IPS-15b (cell line): ENCODE results near the gene SPATC1L.
A peak's percentile ranks its signal among the peaks of the same experiment; 100 is the strongest.
"Not testable (repeated sequence)": the region's sequence is repeated elsewhere in the genome, so short reads cannot be mapped to it uniquely, and the experiment has no call there.

Source experiments
- H3K27me3 ChIP-seq: one replicate; pipeline ENCODE4 v1.6.1; 2013; ENCODE audit warnings: low read length; ENCODE audit not compliant: control insufficient read depth, insufficient read depth
- H3K36me3 ChIP-seq: one replicate; pipeline ENCODE4 v1.6.1; 2013; ENCODE audit warnings: low read length; ENCODE audit not compliant: control insufficient read depth, insufficient read depth
- H3K4me1 ChIP-seq: one replicate; pipeline ENCODE4 v1.6.1; 2013; ENCODE audit warnings: mild to moderate bottlenecking, low read length; ENCODE audit not compliant: control insufficient read depth, insufficient read depth
- H3K4me3 ChIP-seq: one replicate; pipeline ENCODE4 v1.5.1; 2013; ENCODE audit warnings: low read depth, low read length
- H3K9ac ChIP-seq: one replicate; pipeline ENCODE4 v1.6.1; 2013; ENCODE audit warnings: low read depth, mild to moderate bottlenecking, low read length
- H3K9me3 ChIP-seq: one replicate; pipeline ENCODE4 v1.6.1; 2013; ENCODE audit warnings: mild to moderate bottlenecking, low read length; ENCODE audit not compliant: control insufficient read depth, insufficient read depth

Gene SPATC1L

GRCh38 chr21:46183910-46184624 lies at the start of gene SPATC1L:
TSS of gene SPATC1L (minus strand) at chr21:46184459. CDS start at chr21:46182816, 1,643 bp downstream.
- Histone ChIP-seq H3K9ac (peak within 1 kb of the TSS; percentile 70), H3K4me3 (peak within 1 kb of the TSS; percentile 99)

DNA sequence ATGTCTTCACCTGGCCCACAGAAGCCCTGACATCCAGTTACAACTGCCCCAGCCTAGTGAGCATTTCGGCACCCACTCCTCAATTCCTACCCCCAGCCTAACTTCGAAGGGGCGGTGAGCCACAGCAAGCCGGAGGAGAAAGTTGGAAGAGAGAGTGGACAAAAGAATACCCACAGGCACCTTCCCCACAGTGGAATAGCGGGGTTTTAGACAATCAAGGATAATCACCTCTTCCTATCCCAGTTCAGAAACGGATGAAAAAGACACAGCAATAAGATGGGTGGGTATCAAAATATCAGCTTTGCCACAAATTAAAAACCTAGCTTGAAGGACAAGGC lies 45.6 kb upstream of the SPATC1L start:
- H3K4me1 ChIP-seq: no peaks in the 10 kb centered on the region
- H3K27me3 ChIP-seq: no peaks in the 10 kb centered on the region
- H3K4me3 ChIP-seq: peak overlapping the region; percentile 63
- peak overlapping the region; percentile 79 for H3K9ac ChIP-seq
- no peaks in the 10 kb centered on the region for H3K9me3 ChIP-seq
- H3K36me3 ChIP-seq: peaks cover 17% of the 10 kb centered on the region

More at GRCh38 chr21:46183910-46184624, at the start of gene SPATC1L:
- peaks cover 14% of the 10 kb centered on the region for H3K36me3 ChIP-seq
- H3K27me3 ChIP-seq: no peaks in the 10 kb centered on the region
- peaks cover 3% of the 10 kb centered on the region for H3K4me1 ChIP-seq
- no peaks in the 10 kb centered on the region for H3K9me3 ChIP-seq

DNA sequence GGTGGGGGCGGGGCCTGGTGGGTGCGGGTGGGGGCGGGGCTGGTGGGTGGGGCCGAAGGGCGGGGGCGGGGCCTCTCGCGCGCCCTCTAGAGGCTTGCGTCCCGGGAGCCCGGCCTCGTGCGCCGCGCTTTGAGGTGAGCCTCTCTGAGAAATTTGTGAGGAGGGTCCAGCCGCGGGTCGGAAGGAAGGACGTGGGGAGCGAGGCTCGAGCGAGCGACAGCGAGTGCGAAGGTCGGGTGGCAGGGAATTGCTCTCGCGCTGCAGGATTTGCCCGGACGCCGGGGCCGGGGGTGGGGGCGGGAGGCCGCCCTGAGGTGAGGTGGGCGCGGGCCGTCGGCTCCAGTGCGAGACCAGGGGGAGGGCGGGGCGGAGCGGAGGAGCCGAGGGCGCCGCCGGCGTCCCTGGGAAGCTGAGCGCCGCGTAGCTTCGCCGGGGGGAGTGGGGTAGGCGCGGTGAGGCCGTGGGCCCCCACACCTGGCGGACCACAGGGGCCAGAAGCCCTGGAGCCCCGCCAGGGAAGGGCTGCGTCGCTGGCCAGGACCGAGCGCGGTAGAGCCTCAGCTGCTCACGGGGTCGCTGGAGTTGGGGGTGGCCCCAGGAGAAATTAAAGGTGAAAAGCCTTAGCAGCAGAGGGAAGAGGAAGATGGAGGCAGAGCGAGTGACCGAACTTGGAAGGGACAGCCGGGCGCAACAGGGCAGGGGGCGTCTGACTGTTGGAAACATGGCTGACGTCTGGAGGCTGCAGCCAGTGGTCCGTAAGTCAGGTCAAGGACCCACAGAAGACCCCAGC lies 45.1 kb upstream of the SPATC1L start:
- Histone ChIP-seq H3K4me3 (peak overlapping the region; percentile 63), H3K9ac (peak overlapping the region; percentile 79), H3K36me3 (peaks cover 12% of the 10 kb centered on the region), H3K9me3 (no peaks in the 10 kb centered on the region), H3K27me3 (no peaks in the 10 kb centered on the region), H3K4me1 (no peaks in the 10 kb centered on the region)

DNA sequence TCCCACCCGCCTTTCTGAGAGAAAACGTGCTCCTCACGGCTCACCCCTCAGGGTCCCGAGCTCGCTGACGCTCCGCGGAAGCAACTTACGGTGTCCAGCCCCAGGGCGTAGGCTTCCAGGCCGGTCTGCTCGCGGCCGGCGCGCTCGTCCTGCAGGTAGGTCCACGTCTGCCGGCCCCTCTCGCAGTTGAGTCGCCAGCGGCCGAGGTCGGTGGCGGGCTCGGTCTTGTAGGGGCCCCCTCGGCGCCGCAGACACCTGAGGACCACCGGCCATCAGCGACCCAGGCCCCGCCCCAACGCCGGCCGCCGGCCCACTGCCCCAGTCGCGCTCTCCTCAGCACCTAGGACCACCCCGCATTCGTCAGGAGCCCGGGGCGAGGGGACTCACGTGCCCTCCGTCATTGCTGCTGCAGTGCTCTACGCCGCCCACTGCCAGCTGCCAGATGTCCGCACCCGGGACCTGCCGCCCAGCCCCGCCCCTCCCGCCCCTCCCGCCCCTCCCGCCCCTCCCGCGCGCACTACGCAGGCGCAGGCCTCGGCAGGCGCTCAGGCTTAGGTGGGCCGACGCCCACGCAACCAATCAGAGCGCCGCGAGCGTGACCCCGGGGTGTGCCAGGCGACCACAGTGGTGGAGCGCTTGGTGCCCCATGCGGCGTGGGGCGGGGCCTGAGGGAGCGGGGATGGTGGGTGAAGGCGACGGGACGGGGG lies 44.2 kb upstream of the SPATC1L start, which contains the start of gene LSS:
TSS of gene LSS (minus strand) at position 430 of the 707 bp plus-strand sequence. CDS start at position 401, 29 bp downstream.
- Histone ChIP-seq H3K4me1 (no peaks in the 10 kb centered on the region), H3K36me3 (peaks cover 6% of the 10 kb centered on the region), H3K9ac (peak within 1 kb of the TSS; percentile 79), H3K27me3 (no peaks in the 10 kb centered on the region), H3K9me3 (no peaks in the 10 kb centered on the region), H3K4me3 (peak within 1 kb of the TSS; percentile 78)

DNA sequence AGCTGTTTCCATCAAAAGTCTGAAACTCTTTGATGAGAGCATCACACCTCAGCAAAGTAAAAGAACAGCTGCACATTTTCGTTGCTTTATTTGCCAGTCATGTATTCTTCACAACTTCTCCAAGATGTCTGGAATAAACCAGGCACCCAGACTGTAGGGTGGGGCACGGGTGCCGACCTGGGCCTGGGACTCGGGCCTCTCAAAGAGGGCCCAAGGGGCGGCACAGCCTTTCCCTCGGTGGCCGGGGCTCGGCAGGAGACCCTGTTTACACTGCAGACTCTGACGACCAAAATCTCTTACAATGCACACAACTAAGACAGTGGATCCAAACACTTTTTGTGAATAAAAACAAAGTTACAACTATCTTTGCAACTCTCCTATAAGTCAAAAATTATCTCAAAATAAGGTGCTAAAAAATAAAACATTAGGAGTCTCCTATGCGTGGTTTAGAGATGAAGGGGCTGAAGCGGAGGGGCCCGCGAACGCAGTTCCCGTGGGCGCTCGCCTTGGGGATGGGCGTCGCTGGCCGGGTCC lies 43.6 kb upstream of the SPATC1L start:
- Histone ChIP-seq H3K9ac (peak overlapping the region; percentile 37), H3K36me3 (peaks cover 6% of the 10 kb centered on the region), H3K4me3 (peak overlapping the region; percentile 78), H3K27me3 (no peaks in the 10 kb centered on the region), H3K9me3 (no peaks in the 10 kb centered on the region), H3K4me1 (no peaks in the 10 kb centered on the region)

DNA sequence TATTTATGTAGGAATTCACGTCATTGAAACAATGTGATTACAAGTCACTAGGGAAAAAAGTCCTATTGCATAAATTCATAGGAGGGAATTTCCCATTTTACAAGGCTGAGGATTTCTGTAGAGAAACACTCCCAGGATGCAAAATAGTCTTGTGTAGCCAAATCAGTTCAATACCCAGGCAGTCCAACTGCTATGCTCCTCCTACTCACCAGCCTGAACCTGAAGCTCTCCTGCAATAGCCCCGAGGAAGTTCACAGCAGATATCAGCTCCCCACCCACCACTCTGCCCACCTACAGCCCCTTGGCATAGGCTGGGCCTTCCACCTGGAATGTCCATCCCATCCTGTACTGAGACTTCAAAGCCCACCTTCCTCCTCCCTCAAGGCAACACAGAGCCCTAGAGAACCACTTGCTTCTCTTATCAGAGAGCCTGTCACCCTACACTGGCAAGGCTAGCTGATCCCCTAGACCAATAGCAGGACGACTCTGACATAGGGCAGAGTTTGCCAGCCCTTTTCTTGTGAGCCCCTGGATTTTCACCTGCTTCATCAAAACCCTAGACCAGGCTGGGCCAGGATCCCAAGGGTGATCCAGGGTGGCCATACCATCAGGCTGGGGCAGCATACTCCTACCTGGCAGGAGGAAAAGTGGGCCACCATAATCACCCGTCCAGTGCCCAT lies 42.8 kb upstream of the SPATC1L start:
- no peaks in the 10 kb centered on the region for H3K4me1 ChIP-seq
- H3K9ac ChIP-seq: no peak overlapping the region
- H3K36me3 ChIP-seq: peaks cover 11% of the 10 kb centered on the region
- H3K4me3 ChIP-seq: peak overlapping the region; percentile 78
- no peaks in the 10 kb centered on the region for H3K27me3 ChIP-seq
- H3K9me3 ChIP-seq: no peaks in the 10 kb centered on the region

- Histone ChIP-seq H3K27me3 (no peaks in the 10 kb centered on the region), H3K9me3 (no peaks in the 10 kb centered on the region), H3K4me1 (no peaks in the 10 kb centered on the region), H3K36me3 (peaks cover 19% of the 10 kb centered on the region), H3K9ac (no peak overlapping the region), H3K4me3 (no peak overlapping the region)
These were observed 41.9 kb upstream of the SPATC1L start for GRCh38 chr21:46226146-46226545.

DNA sequence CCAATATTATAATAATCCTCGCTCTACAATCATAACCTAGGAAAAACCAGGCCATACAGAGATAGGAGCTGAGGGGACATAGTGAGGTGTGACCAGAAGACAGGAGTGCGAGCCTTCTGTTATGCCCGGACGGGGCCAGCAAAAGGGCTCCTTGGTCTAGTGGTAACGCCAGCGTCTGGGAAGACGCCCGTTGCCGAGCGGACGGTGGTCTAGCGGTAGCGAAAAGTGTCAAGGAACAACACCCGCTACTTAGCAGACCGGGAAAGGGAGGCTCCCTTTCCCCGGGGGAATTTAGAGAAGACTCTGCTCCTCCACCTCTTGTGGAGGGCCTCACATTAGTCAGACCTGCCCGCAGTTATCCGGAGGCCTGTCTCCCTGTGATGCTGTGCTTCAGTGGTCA lies 39.4 kb upstream of the SPATC1L start:
- not testable (repeated sequence) for H3K27me3 ChIP-seq, H3K4me1 ChIP-seq, H3K9me3 ChIP-seq, H3K9ac ChIP-seq, H3K4me3 ChIP-seq
- H3K36me3 ChIP-seq: peaks cover 31% of the 10 kb centered on the region

- Histone ChIP-seq H3K9ac (no peak overlapping the region), H3K4me1 (no peaks in the 10 kb centered on the region), H3K27me3 (no peaks in the 10 kb centered on the region), H3K9me3 (no peaks in the 10 kb centered on the region), H3K36me3 (peaks cover 31% of the 10 kb centered on the region), H3K4me3 (no peak overlapping the region)
These were observed 39.0 kb upstream of the SPATC1L start for GRCh38 chr21:46223217-46223616.

GRCh38 chr21:46222436-46223116 lies 38.3 kb upstream of the SPATC1L start:
- no peaks in the 10 kb centered on the region for H3K27me3 ChIP-seq
- H3K9ac ChIP-seq: no peak overlapping the region
- H3K4me1 ChIP-seq: no peaks in the 10 kb centered on the region
- no peaks in the 10 kb centered on the region for H3K9me3 ChIP-seq
- H3K4me3 ChIP-seq: no peak overlapping the region
- peaks cover 33% of the 10 kb centered on the region for H3K36me3 ChIP-seq
